Upper lobe of left lung (tissue), 6 donors: ENCODE results near the gene OXA1L. TPM values are rescaled to one million over a fixed set of nuclear protein-coding genes. Genes with fewer than 3 reads are reported as not detected.

Experiments used
- ATAC-seq, 2 donors: fragments of 200-7000 bp; cut with Tn5 transposase; one replicate each; pipeline ENCODE4 v1.9.1; 2022; ENCODE audit warnings: mild to moderate bottlenecking in 2 of 2, moderate library complexity in 2 of 2; ENCODE audit not compliant: low FRiP score in 2 of 2
- DNase-seq, 2 donors: peaks; one replicate each; pipeline ENCODE4 v3.0.0-alpha.2; 2019 to 2020
- H3K27ac ChIP-seq, 4 donors: fragments of 200-600 bp; sonication (generic); one replicate each; pipeline ENCODE4 v1.5.1; 2016 to 2019
- H3K27me3 ChIP-seq, 4 donors: fragments of 200-600 bp; sonication (generic); one replicate each; pipeline ENCODE4 v1.5.1; 2017 to 2019
- H3K36me3 ChIP-seq, 4 donors: fragments of 200-600 bp; sonication (generic); one replicate each; pipeline ENCODE4 v1.5.1; 2016 to 2019
- H3K4me1 ChIP-seq, 4 donors: fragments of 200-600 bp; sonication (generic); one replicate each; pipeline ENCODE4 v1.5.1; 2018 to 2019
- H3K4me3 ChIP-seq, 4 donors: fragments of 200-600 bp; sonication (generic); one replicate each; pipeline ENCODE4 v1.5.1; 2017 to 2019; ENCODE audit warnings: mild to moderate bottlenecking in 2 of 4, moderate library complexity in 1 of 4
- H3K9me3 ChIP-seq, 4 donors: fragments of 200-600 bp; sonication (generic); one replicate each; pipeline ENCODE4 v1.5.1; 2018 to 2019
- EP300 ChIP-seq, 4 donors: sonication (generic); formaldehyde crosslinking; IDR thresholded peaks; one replicate each; pipeline ENCODE4 v1.5.1; 2017; ENCODE audit warnings: antibody characterized with exemption in 4 of 4, control low read depth in 2 of 4
- POLR2A ChIP-seq, 4 donors: fragments of 450-650 bp; IDR thresholded peaks; one replicate each; pipeline ENCODE4 v1.5.1; 2016 to 2017; ENCODE audit warnings: antibody characterized with exemption in 4 of 4, mild to moderate bottlenecking in 2 of 4
- POLR2AphosphoS5 ChIP-seq, 2 donors: sonication (generic); formaldehyde crosslinking; IDR thresholded peaks; one replicate each; pipeline ENCODE4 v1.5.1; 2017; ENCODE audit warnings: antibody characterized with exemption in 2 of 2
- WGBS, 2 donors: methylation state at CpG; one replicate each; pipeline ENCODE4 v1.1.5; 2017 to 2018; 5-methylcytosine and 5-hydroxymethylcytosine counted together
- total RNA-seq, 6 donors: library from RNA; depleted of rRNA in 4 of 6; stranded (reverse); fragments of >200 nt in 4 of 6; gene quantifications; one replicate each; pipeline versions ENCODE4 v1.1.0 to v1.2.1, GENCODE V29; 2016 to 2021
- TF ChIP-seq, protein P1 (sequence below), 6 experiments: fragments of 450-650 bp in 4 of 6; fragments of 200-600 bp in 2 of 6; sonication (generic) in 2 of 6; IDR thresholded peaks; one replicate each; pipeline ENCODE4 v1.5.1; 2016 to 2019; ENCODE audit warnings: antibody characterized with exemption in 6 of 6
- donor health status: DM: no; HTN: no; CAD: no; lungs with moderate emphysema.
- donor health status: DM: no; HTN: yes; CAD: no; lungs with severe emphysema.

Gene OXA1L
- total RNA-seq, 6 donors from 2014 or later, result 54.9 to 137 (median 79.2) TPM

- 86 to 87% methylated on average over 2 of the region's 2 CpGs for WGBS, 2 donors
- DNase-seq (no peak), ATAC-seq (peak in 1 of 2 donors; percentile 18)
- no peak overlapping the region for H3K4me3 ChIP-seq
- no peaks in the 10 kb centered on the region for H3K27me3 ChIP-seq
- TF ChIP-seq, protein P1, sequence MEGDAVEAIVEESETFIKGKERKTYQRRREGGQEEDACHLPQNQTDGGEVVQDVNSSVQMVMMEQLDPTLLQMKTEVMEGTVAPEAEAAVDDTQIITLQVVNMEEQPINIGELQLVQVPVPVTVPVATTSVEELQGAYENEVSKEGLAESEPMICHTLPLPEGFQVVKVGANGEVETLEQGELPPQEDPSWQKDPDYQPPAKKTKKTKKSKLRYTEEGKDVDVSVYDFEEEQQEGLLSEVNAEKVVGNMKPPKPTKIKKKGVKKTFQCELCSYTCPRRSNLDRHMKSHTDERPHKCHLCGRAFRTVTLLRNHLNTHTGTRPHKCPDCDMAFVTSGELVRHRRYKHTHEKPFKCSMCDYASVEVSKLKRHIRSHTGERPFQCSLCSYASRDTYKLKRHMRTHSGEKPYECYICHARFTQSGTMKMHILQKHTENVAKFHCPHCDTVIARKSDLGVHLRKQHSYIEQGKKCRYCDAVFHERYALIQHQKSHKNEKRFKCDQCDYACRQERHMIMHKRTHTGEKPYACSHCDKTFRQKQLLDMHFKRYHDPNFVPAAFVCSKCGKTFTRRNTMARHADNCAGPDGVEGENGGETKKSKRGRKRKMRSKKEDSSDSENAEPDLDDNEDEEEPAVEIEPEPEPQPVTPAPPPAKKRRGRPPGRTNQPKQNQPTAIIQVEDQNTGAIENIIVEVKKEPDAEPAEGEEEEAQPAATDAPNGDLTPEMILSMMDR (IDR thresholded peaks at IDR 0.05), result no peak
- TF ChIP-seq POLR2A (IDR thresholded peaks at IDR 0.05) (no peak), POLR2AphosphoS5 (IDR thresholded peaks at IDR 0.05) (no peak), EP300 (IDR thresholded peaks at IDR 0.05) (no peak)
- peaks cover 0 to 4% (median 0%) of the 10 kb centered on the region in 4 donors for H3K4me1 ChIP-seq
- H3K36me3 ChIP-seq, result peaks cover 0 to 14% (median 4%) of the 10 kb centered on the region in 4 donors
- H3K9me3 ChIP-seq, result no peaks in the 10 kb centered on the region
- H3K27ac ChIP-seq, result no peak overlapping the region
These were observed 13.7 kb downstream of the OXA1L start for GRCh38 chr14:22780105-22780679.

DNA sequence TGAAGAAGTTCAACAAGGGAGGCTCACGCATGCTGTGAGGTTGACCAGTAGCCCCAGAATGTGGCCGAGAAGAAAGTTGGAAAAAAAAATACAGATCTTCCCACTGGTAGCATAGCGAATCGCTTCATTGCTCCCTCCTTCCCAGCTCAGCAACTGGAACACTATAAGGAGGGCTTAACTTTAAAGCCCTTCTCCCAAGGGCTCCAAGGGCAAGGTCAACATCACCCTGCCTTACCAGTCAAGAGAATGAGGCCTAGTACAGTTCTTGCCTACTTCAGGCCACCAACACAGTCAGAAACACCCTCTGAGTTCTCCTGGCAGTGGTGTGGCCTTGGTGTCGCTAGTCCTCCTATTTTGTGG, 14.4 kb downstream of the OXA1L start:
- ATAC-seq (no peak), DNase-seq (no peak)
- Histone ChIP-seq H3K4me1 (peaks cover 0 to 4% (median 0%) of the 10 kb centered on the region in 4 donors), H3K36me3 (peaks cover 0 to 6% (median under 1%) of the 10 kb centered on the region in 4 donors), H3K4me3 (no peak overlapping the region), H3K27ac (no peak overlapping the region), H3K27me3 (no peaks in the 10 kb centered on the region), H3K9me3 (no peaks in the 10 kb centered on the region)
- no peak for TF ChIP-seq EP300 (IDR thresholded peaks at IDR 0.05)
- TF ChIP-seq POLR2AphosphoS5 (IDR thresholded peaks at IDR 0.05), result no peak
- no peak for TF ChIP-seq POLR2A (IDR thresholded peaks at IDR 0.05)
- TF ChIP-seq, protein P1 (IDR thresholded peaks at IDR 0.05), result no peak
- 87 to 91% methylated on average over 5 of the region's 5 CpGs for WGBS, 2 donors

- no peak for ATAC-seq
- Histone ChIP-seq H3K4me3 (no peak overlapping the region), H3K9me3 (no peaks in the 10 kb centered on the region), H3K36me3 (peaks cover 0 to 2% (median 0%) of the 10 kb centered on the region in 4 donors), H3K4me1 (peaks cover 0 to 4% (median 0%) of the 10 kb centered on the region in 4 donors), H3K27me3 (no peaks in the 10 kb centered on the region), H3K27ac (peak overlapping the region in 1 of 4 donors; percentile 18)
- WGBS, 2 donors, result 0% methylated on average over 1 of the region's 1 CpG
- TF ChIP-seq POLR2AphosphoS5 (IDR thresholded peaks at IDR 0.05) (no peak), POLR2A (IDR thresholded peaks at IDR 0.05) (no peak), EP300 (IDR thresholded peaks at IDR 0.05) (no peak)
- TF ChIP-seq, protein P1 (IDR thresholded peaks at IDR 0.05), result no peak
- DNase-seq, result no peak
These were observed 15.0 kb downstream of the OXA1L start for GRCh38 chr14:22781301-22781991.

GRCh38 chr14:22786685-22787084, 20.2 kb downstream of the OXA1L start:
- TF ChIP-seq POLR2A (IDR thresholded peaks at IDR 0.05), result no peak
- H3K4me1 ChIP-seq, result peaks cover 0 to 4% (median 2%) of the 10 kb centered on the region in 4 donors

GRCh38 chr14:22791301-22791700, 24.8 kb downstream of the OXA1L start:
- Histone ChIP-seq H3K4me1 (peaks cover 0 to 4% (median 0%) of the 10 kb centered on the region in 4 donors), H3K27me3 (no peaks in the 10 kb centered on the region), H3K4me3 (no peak overlapping the region), H3K36me3 (no peaks in the 10 kb centered on the region), H3K27ac (peak overlapping the region in 3 of 4 donors; percentile 4 to 54 (median 43)), H3K9me3 (no peaks in the 10 kb centered on the region)
- DNase-seq (no peak), ATAC-seq (peak in 1 of 2 donors; percentile 50)
- 64 to 74% methylated on average over 3 of the region's 3 CpGs for WGBS, 2 donors
- TF ChIP-seq EP300 (IDR thresholded peaks at IDR 0.05) (no peak), POLR2A (IDR thresholded peaks at IDR 0.05) (peak in 1 of 4 donors; percentile 12)

More at GRCh38 chr14:22786685-22787084, 20.2 kb downstream of the OXA1L start:
- Histone ChIP-seq H3K4me3 (no peak overlapping the region), H3K27me3 (no peaks in the 10 kb centered on the region), H3K9me3 (no peaks in the 10 kb centered on the region), H3K36me3 (no peaks in the 10 kb centered on the region), H3K27ac (no peak overlapping the region)
- DNase-seq (no peak), ATAC-seq (no peak)
- 95% methylated on average over 4 of the region's 4 CpGs for WGBS, 2 donors
